WTC11 (cell line): ENCODE data around the gene CEP76. TPM values are rescaled to one million over a fixed set of nuclear protein-coding genes. Genes with fewer than 3 reads are reported as not detected.

Experiments used
- ATAC-seq: fragments of 200-7000 bp; cut with Tn5 transposase; 2 replicates; pipeline ENCODE4 v1.10.0; 2021; ENCODE audit warnings: mild to moderate bottlenecking, moderate library complexity
- CTCF ChIA-PET: fragments of 300-600 bp; sonication (Branson Sonifier 250); formaldehyde crosslinking; loops from one replicate; lab custom pipeline; 2021; ENCODE audit warnings: antibody characterized with exemption; lab: Charles Lee
- POLR2A ChIA-PET: fragments of 350-600 bp; sonication (Branson Sonifier 250); formaldehyde crosslinking; loops from one replicate; lab custom pipeline; 2021; ENCODE audit warnings: antibody characterized with exemption; lab: Charles Lee
- DNase-seq: peaks from one replicate; pipeline ENCODE4 v3.0.0; 2021; ENCODE audit warnings: low spot score
- H3K27ac Mint-ChIP-seq: 2 replicates; pipeline ENCODE4 v1.8.0; 2021; ENCODE audit warnings: mixed read lengths
- H3K27me3 Mint-ChIP-seq: 2 replicates; pipeline ENCODE4 v1.8.0; 2021; ENCODE audit warnings: low read depth, mild to moderate bottlenecking, moderate library complexity, mixed read lengths
- H3K36me3 Mint-ChIP-seq: 2 replicates; pipeline ENCODE4 v1.8.0; 2021; ENCODE audit warnings: mixed read lengths
- H3K4me1 Mint-ChIP-seq: 2 replicates; pipeline ENCODE4 v1.8.0; 2022; ENCODE audit warnings: mixed read lengths
- H3K4me3 Mint-ChIP-seq: 2 replicates; pipeline ENCODE4 v1.8.0; 2021; ENCODE audit warnings: mild to moderate bottlenecking, moderate library complexity, mixed read lengths
- H3K9me3 Mint-ChIP-seq: 2 replicates; pipeline ENCODE4 v1.8.0; 2021; ENCODE audit warnings: mixed read lengths
- AFF4 ChIP-seq: sonication (generic); formaldehyde crosslinking; IDR thresholded peaks from 2 replicates; pipeline ENCODE4 v1.8.1; 2023; ENCODE audit warnings: mild to moderate bottlenecking, missing genetic modification reagents, borderline replicate concordance
- AR ChIP-seq: fragments of 250-450 bp; sonication (Bioruptor Pico); IDR thresholded peaks from 2 replicates; pipeline ENCODE4 v1.9.0; 2021; ENCODE audit warnings: mild to moderate bottlenecking
- ELF4 ChIP-seq: sonication (generic); formaldehyde crosslinking; IDR thresholded peaks from 2 replicates; pipeline ENCODE4 v1.8.1; 2022; ENCODE audit warnings: low read depth, mild to moderate bottlenecking, moderate library complexity, missing genetic modification reagents
- HMGA2 ChIP-seq: fragments of 250-450 bp; sonication (Bioruptor Pico); IDR thresholded peaks from 2 replicates; pipeline ENCODE4 v1.4.0; 2021; ENCODE audit warnings: mild to moderate bottlenecking, moderate library complexity
- JAZF1 ChIP-seq: fragments of 250-450 bp; sonication (Bioruptor Pico); IDR thresholded peaks from 2 replicates; pipeline ENCODE4 v1.9.0; 2021; ENCODE audit warnings: moderate library complexity, mild to moderate bottlenecking, inconsistent platforms
- NR3C1 ChIP-seq: sonication (generic); formaldehyde crosslinking; conservative IDR thresholded peaks from 2 replicates; pipeline ENCODE4 v1.8.1; 2023; ENCODE audit warnings: low read depth, mild to moderate bottlenecking, missing genetic modification reagents
- SMAD4 ChIP-seq: sonication (generic); formaldehyde crosslinking; IDR thresholded peaks from 2 replicates; pipeline ENCODE4 v1.8.0; 2022; ENCODE audit warnings: mild to moderate bottlenecking, missing genetic modification reagents
- TCF7 ChIP-seq: sonication (generic); formaldehyde crosslinking; IDR thresholded peaks from 2 replicates; pipeline ENCODE4 v1.8.0; 2022; ENCODE audit warnings: mild to moderate bottlenecking, low read depth, missing genetic modification reagents, moderate library complexity
- TP53 ChIP-seq: sonication (generic); formaldehyde crosslinking; IDR thresholded peaks from 2 replicates; pipeline ENCODE4 v1.8.1; 2023; ENCODE audit warnings: mild to moderate bottlenecking, missing genetic modification reagents
- USF1 ChIP-seq: sonication (generic); formaldehyde crosslinking; IDR thresholded peaks from 2 replicates; pipeline ENCODE4 v1.8.0; 2022; ENCODE audit warnings: mild to moderate bottlenecking, missing genetic modification reagents
- ZMAT4 ChIP-seq: fragments of 250-450 bp; sonication (Bioruptor Pico); IDR thresholded peaks from 2 replicates; pipeline ENCODE4 v1.9.0; 2021; ENCODE audit warnings: mild to moderate bottlenecking
- ZNF396 ChIP-seq: fragments of 250-450 bp; sonication (Bioruptor Pico); IDR thresholded peaks from 2 replicates; pipeline ENCODE4 v1.8.0; 2021; ENCODE audit warnings: mild to moderate bottlenecking, moderate library complexity, borderline replicate concordance
- ZNF423 ChIP-seq: fragments of 250-450 bp; sonication (Bioruptor Pico); IDR thresholded peaks from 2 replicates; pipeline ENCODE4 v2.1.2; 2022; ENCODE audit warnings: mild to moderate bottlenecking, moderate library complexity
- ZNF512 ChIP-seq: sonication (generic); formaldehyde crosslinking; IDR thresholded peaks from 2 replicates; pipeline ENCODE4 v1.8.1; 2022; ENCODE audit warnings: missing genetic modification reagents, borderline replicate concordance
- ZSCAN18 ChIP-seq: fragments of 250-450 bp; sonication (Bioruptor Pico); IDR thresholded peaks from 2 replicates; pipeline ENCODE4 v2.1.2; 2022; ENCODE audit warnings: mild to moderate bottlenecking, moderate library complexity
- total RNA-seq: library from RNA; stranded (reverse); gene quantifications from 3 replicates; pipeline ENCODE4 v1.2.3, GENCODE V29; 2021

The CEP76 gene
- total RNA-seq, 1 experiment from 2014 or later = 16.9 TPM

GRCh38 chr18:12751891-12752290, 49.4 kb upstream of the CEP76 start:
- no peaks in the 10 kb centered on the region for H3K27me3 Mint-ChIP-seq
- H3K9me3 Mint-ChIP-seq = peaks cover 3% of the 10 kb centered on the region; the same call in 1 of the 2 replicates
- TF ChIP-seq AFF4 (CRISPR knock-in tag) = no peak
- TF ChIP-seq ZNF396 = no peak
- TF ChIP-seq NR3C1 (CRISPR knock-in tag) = no peak
- no peak for TF ChIP-seq TCF7 (CRISPR knock-in tag)
- ATAC-seq = no peak
- ChIA-PET POLR2A (no interaction called here), CTCF (interaction anchor here (0.7 to 1.2 kb wide), 2 partner anchors 15 to 182 kb away, joined by 4 to 5 read pairs; no protein-coding TSS in a partner anchor)
- no peak overlapping the region for H3K27ac Mint-ChIP-seq
- no peak overlapping the region for H3K4me3 Mint-ChIP-seq
- H3K4me1 Mint-ChIP-seq = no peaks in the 10 kb centered on the region
- DNase-seq = no peak
- no peaks in the 10 kb centered on the region for H3K36me3 Mint-ChIP-seq

GRCh38 chr18:12751503-12751884, 49.0 kb upstream of the CEP76 start:
- Mint-ChIP-seq H3K4me3 (no peak overlapping the region), H3K27me3 (no peaks in the 10 kb centered on the region), H3K9me3 (peaks cover under 1% of the 10 kb centered on the region; the same call in 1 of the 2 replicates), H3K36me3 (no peaks in the 10 kb centered on the region), H3K27ac (no peak overlapping the region), H3K4me1 (no peaks in the 10 kb centered on the region)
- ChIA-PET POLR2A (no interaction called here), CTCF (interaction anchor here (0.7 to 1.2 kb wide), 2 partner anchors 15 to 183 kb away, joined by 4 to 5 read pairs; no protein-coding TSS in a partner anchor)
- DNase-seq (no peak), ATAC-seq (no peak)
- TF ChIP-seq ZMAT4 (CRISPR knock-in tag) = no peak
- TF ChIP-seq ELF4 = no peak
- no peak for TF ChIP-seq TP53 (CRISPR knock-in tag)
- TF ChIP-seq USF1 (CRISPR knock-in tag) = no peak
- no peak for TF ChIP-seq ZNF512 (CRISPR knock-in tag)
- no peak for TF ChIP-seq ZNF423 (CRISPR knock-in tag)
- no peak for TF ChIP-seq HMGA2
- no peak for TF ChIP-seq SMAD4 (CRISPR knock-in tag)
- TF ChIP-seq ZSCAN18 (CRISPR knock-in tag) = no peak
- TF ChIP-seq AR (CRISPR knock-in tag) = no peak
- no peak for TF ChIP-seq JAZF1 (CRISPR knock-in tag)
